ENCODE results near the gene KIAA0513.

DNA sequence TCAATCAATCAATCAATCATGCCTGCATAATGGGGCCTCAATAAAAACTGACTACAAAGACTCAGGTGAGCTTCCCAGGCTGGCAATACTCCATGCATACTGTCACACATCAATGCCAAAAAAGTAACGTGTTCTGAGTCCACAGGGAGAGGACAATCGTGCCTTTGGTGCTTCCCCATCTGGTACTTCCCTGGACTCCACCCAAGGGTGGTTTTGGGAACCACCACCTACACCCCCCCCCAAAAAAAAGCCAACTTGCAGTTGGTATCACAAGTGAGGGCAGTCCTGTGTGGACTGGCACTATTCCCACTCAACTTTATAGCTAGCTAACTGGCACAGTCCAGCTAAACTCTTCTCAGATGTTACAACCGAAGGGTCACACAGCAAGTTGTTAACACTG is 19.3 kb upstream of the KIAA0513 start:
- TF ChIP-seq, protein P1, sequence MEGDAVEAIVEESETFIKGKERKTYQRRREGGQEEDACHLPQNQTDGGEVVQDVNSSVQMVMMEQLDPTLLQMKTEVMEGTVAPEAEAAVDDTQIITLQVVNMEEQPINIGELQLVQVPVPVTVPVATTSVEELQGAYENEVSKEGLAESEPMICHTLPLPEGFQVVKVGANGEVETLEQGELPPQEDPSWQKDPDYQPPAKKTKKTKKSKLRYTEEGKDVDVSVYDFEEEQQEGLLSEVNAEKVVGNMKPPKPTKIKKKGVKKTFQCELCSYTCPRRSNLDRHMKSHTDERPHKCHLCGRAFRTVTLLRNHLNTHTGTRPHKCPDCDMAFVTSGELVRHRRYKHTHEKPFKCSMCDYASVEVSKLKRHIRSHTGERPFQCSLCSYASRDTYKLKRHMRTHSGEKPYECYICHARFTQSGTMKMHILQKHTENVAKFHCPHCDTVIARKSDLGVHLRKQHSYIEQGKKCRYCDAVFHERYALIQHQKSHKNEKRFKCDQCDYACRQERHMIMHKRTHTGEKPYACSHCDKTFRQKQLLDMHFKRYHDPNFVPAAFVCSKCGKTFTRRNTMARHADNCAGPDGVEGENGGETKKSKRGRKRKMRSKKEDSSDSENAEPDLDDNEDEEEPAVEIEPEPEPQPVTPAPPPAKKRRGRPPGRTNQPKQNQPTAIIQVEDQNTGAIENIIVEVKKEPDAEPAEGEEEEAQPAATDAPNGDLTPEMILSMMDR (IDR thresholded peaks at IDR 0.05; ENCODE audit: low read length): no peak
- TF ChIP-seq EZH2 (IDR thresholded peaks at IDR 0.05; ENCODE audit: borderline replicate concordance, low read length): no peak

Measured in OCI-LY1 (cell line).